Heart left ventricle (tissue), 13 donors: Measurements from ENCODE around the gene ZG16B.

Experiments used
- POLR2A ChIP-seq, 2 donors: fragments of 450-650 bp; IDR thresholded peaks; one replicate each; pipeline ENCODE4 v1.6.1; 2017; ENCODE audit warnings: antibody characterized with exemption in 2 of 2, mild to moderate bottlenecking in 2 of 2, moderate library complexity in 2 of 2
- TF ChIP-seq, protein P1 (sequence below), 12 donors: fragments of 200-600 bp; sonication (generic) in 4 of 12; IDR thresholded peaks; one replicate each; pipeline versions ENCODE4 v1.5.0 to v1.8.0; 2018 to 2022; ENCODE audit warnings: antibody characterized with exemption in 12 of 12, mild to moderate bottlenecking in 5 of 12
- donor health status: ischemic (EF 13 %, LVEDD 7.1; RV severe dilation, severe dysfunction).
- donor health status: DM: no; HTN: yes; CAD: no.
- donor health status: DM: no; HTN: no; CAD: no.
- donor health status: ischemic (EF 25% LVEDD 6.9; RV normal size, moderate dysfunction).
- donor health status: ischemic (EF 25% LVEDD 5.7; RV mildly dilated, moderate dysfunction).
- donor health status: ischemic (EF 35%, LVEDD 5.7; RV mildly dilated, moderate dysfunction).
- donor health status: nonischemic (EF 11% LVEDD 7.7; RV severe dilation, severe dysfunction).
- donor health status: DM: yes; HTN: yes; CAD: no.
- donor health status: PGD.
- donor health status: ischemic (EF 29% LVEDD 5.4; RV normal size, mild dysfunction).
- donor health status: nonischemic (EF 23%, LVEDD 6.1; RV moderate dilation, normal function).

- TF ChIP-seq, protein P1, sequence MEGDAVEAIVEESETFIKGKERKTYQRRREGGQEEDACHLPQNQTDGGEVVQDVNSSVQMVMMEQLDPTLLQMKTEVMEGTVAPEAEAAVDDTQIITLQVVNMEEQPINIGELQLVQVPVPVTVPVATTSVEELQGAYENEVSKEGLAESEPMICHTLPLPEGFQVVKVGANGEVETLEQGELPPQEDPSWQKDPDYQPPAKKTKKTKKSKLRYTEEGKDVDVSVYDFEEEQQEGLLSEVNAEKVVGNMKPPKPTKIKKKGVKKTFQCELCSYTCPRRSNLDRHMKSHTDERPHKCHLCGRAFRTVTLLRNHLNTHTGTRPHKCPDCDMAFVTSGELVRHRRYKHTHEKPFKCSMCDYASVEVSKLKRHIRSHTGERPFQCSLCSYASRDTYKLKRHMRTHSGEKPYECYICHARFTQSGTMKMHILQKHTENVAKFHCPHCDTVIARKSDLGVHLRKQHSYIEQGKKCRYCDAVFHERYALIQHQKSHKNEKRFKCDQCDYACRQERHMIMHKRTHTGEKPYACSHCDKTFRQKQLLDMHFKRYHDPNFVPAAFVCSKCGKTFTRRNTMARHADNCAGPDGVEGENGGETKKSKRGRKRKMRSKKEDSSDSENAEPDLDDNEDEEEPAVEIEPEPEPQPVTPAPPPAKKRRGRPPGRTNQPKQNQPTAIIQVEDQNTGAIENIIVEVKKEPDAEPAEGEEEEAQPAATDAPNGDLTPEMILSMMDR (IDR thresholded peaks at IDR 0.05) = no peak
- TF ChIP-seq POLR2A (IDR thresholded peaks at IDR 0.05) = no peak
Observed at GRCh38 chr16:2824626-2825025, 5.5 kb upstream of the ZG16B start.
